COLO668 (cell line): Measurements from ENCODE around the gene ADRA2B.
"Not testable (repeated sequence)": the region's sequence is repeated elsewhere in the genome, so short reads cannot be mapped to it uniquely, and the experiment has no call there.

Experiments
- DNase-seq: peaks from one replicate; lab custom pipeline; 2025; ENCODE audit not compliant: unreplicated experiment; lab: John Stamatoyannopoulos, UW

The ADRA2B gene

DNA sequence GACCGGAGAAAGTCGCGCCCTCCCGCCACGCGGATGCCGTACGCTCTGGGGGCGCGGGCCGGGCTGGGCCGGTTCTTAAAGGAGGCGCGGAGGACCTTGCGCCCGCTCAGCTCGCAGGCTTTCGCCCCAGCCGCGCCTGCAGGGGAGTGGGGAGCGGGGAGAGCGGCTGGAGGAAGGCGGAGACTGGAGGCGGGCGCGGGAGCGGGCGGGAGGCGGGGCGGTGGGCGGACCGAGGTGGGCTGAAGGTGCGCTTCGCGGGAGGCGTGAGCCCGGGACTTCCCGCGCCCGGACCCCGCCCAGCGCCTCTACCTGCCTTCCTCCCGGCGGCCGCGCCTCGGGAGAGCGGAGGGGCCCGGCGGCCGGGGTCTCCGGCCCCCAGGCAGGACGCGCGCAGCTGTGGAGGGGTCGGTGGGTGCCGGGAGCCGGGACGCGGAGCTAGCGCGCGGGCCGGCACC lies at the start of gene ADRA2B:
ADRA2B (minus strand) TSS at position 148 of the 455 bp plus-strand sequence. CDS start 422 bp downstream, outside the sequence.
- DNase-seq = peak; percentile 60

DNA sequence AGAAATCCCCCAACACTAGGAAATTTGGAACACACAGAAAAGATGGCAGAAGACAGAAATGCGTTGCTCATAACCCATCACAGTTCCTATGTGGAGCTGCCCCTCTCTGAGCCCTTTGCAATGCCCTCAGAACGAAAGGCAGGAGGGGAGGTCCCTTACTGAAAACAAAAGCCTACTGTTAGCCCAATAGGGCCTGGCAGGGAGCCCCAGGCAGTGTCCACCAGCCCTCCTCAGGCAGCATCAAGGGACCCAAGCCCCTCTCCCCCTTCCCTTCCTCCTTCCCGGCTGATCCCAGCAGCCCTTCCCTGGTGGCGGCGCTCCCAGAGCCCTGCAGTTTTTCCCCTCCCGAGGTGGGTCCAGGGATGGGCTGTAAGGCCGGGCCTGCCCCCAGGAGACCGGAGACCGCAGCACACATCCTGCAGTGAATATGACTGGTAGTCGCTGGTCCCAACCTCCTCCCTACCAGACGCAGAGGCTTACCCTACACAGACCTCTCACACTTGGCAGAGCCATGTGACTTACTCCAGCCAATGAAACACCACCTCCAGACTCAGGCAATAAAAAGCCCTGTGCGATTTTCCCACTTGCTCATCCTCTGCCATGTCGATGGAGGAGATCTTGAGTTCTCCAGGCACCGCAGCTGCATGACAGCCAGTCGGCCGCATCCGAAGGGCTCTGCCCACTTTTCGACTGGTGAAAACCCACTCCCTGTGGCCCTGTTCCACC lies 48.3 kb upstream of the ADRA2B start:
- DNase-seq = no peak

DNA sequence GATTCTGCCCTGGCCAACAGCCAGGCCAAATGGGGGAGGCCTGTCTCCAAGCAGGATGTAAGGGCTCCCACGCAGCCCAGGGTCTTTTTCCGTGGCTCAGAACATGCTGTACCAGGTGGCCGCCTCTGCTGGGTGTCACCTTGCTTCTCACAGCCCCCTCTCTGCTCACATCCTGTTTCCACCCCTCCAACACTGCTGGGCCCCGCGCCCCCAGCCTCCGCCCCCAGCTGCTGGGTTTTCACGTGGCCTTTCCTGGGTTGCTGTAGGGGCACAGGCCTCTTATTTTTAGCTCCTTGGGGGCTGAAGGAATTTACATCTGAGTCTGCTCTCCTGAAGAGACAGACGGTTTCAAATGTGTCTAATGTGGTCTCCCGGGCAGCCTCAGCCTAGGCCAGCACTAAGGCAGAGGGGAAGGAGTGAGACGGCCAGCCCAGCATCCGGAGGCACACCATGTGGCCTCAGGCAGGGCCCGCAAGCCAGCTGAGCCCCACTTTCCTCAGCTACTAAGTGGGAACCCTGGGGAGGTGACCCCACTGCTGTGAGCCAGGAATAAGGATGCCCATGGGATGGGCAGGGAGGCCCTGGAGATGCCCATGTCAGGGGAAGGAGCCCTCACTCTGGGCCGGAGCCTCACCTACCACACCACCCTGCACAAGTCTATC lies 47.5 kb upstream of the ADRA2B start:
- no peak for DNase-seq

DNA sequence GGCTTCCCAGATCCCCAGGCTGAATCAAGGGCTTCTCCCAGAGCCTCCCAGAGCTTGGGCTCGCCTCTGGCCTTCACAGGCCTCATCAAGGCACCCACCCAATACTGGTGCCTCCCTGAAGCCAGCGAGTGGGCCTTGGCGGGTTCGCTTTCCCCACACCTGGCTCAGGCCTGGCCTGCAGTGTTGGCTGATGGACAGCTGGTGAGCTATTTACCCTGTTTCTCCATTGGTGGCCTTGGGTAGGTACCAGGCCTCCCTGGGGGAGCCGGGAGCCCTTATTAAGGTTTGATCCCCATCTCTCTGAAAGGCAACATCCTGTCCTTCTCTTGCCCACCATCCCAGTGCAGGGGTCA lies 47.0 kb upstream of the ADRA2B start:
- no peak for DNase-seq

DNA sequence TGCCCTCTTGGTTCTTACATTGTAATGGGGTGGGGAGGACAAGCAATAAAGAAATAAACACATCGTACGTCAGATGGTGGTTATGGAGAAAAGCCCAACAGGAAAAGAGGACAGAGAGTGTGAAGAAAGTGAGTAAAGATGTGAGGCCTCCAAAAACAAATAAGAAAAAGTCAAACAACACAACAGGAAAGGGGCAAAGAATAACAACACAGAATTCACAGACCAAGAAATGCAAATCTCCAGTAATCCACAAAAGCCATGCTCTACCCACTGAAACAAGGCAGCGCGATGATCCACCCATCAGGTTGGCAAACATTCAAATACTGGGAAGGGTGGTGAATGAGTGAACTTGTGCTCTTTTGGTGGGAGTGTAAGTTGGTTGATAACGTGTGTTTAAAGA lies 45.5 kb upstream of the ADRA2B start:
- no peak for DNase-seq

DNA sequence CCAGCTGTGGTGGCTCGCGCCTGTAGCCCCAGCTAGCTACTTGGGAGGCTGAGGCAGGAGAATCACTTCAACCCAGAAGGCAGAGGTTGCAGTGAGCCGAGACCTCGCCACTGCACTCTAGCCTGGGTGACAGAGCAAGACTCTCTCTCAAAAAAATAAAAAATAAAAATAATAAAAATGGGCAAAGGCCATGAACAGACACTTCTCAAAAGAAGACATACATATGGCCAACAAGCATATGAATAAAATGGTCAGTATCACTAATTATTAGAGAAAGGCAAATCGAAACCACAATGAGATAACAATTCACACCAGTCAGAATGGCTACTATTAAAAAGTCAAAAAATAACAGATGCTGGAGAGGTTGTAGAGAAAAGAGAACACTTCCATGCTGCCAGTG lies 44.0 kb upstream of the ADRA2B start:
- DNase-seq = not testable (repeated sequence)

DNA sequence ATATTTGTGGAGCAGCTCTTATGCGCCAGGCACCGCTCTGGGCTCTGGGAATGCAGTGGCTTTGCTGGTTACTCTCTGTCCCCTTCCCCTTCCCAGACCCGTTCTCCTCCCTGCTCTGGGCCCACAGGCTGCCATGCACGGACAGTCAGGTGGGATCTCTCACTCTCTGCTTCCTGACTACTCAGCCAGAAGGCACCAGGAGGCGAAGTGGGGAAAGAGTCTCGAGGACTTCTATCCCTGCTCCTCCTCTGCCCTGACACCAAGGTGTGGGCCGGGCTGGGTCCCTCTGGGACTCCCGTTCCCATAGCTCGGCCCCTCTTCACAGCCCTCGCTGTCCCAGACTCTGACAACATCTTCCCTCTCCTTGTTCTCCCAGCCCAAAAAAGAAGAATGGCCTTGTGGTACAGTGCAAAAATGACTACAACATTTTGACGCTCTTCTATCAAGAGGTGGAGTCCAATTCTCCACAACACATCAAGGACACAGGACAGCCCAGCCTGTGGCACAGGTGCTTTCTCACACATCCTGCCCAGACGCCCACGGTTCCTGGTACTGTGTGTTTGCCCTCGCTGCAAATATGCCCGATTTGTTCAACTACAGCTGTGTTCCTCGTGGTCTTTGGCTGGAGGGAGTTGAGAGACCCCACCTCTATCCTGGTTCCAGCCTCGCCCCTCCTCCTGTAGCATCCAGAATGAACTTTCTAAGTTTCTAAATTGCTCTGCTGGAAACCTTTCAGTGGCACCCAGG lies 42.9 kb upstream of the ADRA2B start:
- no peak for DNase-seq

DNA sequence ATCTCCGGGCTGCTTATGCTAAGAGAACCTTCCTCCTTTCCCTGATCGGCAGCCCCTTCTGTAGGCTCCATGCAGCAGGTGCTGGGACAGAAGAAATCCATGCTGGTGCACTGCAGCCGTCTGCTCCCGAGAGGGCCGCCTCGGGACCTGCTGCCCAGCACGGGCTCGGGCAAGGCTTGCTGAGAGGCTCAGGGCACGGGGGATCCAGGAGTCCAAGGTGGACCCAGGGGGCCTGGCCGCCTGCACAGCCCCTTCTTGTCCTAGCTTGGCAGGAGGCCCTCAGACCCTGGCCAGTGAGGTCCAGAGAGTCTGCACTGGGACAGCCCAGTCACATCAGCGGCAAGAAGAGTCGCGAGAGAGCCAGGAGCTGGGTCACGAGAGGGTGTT lies 42.2 kb upstream of the ADRA2B start:
- no peak for DNase-seq

DNA sequence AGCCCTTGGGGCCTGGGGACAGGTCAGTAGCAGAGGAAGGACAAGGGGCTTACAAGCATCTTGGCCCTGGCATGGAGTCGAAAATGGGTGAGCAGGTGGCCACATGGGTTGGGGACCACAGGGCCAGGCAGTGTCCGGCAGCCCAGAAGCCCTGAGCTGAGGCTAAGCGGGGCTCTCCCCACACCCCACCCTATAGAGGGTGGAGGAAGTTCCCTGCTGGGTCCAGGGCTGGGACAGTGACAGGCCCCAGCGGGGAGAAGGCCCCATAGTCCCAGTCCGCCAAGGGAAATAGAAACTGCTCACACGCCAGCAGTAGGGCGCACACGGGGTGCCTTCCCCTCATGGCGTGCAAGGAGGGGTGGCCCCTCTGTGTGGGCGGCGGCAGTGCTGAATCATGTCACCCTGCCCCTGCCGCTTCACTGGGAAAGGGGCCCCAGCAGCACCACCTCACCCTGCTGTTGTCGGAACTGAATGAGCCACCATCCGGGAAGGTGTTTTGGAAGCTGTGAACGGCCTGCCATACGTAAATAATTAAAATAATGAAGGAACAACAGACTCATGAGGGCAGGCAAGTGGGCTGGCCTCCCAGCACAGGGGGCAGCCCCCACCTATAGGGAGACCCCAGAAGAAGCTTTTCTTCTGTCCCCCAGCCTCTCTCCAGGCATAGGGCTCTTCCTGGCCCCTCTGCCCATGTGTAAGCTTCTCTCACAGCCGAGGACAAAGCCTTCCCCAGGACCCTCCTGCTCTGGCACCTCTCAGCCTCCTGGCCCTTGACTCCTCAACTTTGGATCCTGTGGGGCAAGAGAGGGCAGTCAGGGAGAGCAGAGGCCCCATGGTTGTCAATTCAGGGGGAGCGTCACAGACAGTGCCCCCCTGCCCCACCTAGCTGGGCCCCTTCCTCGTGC lies 41.5 kb upstream of the ADRA2B start:
- no peak for DNase-seq

DNA sequence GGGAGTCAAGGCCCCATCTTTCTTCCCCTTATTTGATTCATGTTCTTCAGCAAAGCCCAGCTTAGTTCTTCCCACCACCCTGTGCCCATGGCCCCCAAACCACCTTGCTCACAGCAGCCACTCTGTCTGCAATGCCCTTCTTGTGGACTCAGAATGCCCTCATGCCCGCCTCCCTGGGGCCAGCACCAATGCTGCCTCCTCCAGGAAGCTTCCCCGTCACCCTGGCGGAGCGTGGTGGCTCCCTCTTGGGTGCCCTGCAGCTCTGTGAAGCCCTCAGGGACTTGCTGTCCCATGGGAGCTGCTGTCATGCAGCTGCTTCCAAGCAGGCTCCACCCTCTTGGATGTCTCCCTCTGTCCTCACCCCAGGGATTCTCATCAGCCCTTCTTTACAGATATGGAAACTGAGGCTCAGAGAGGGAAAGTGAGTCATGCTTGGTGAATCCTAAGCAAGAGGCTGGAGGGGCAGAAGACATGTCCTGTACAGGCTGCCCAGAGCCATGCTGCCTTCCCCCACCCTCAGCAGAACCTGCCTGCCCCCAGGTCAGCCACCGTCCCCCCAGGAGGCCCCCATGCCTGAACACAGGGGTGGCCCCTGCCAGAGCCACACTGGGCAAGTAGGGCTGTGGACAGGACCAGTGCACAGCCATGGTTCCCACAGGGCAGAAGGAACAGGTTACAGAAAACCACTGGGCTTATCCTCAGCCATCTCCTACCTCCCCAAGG lies 40.7 kb upstream of the ADRA2B start:
- DNase-seq = no peak

DNA sequence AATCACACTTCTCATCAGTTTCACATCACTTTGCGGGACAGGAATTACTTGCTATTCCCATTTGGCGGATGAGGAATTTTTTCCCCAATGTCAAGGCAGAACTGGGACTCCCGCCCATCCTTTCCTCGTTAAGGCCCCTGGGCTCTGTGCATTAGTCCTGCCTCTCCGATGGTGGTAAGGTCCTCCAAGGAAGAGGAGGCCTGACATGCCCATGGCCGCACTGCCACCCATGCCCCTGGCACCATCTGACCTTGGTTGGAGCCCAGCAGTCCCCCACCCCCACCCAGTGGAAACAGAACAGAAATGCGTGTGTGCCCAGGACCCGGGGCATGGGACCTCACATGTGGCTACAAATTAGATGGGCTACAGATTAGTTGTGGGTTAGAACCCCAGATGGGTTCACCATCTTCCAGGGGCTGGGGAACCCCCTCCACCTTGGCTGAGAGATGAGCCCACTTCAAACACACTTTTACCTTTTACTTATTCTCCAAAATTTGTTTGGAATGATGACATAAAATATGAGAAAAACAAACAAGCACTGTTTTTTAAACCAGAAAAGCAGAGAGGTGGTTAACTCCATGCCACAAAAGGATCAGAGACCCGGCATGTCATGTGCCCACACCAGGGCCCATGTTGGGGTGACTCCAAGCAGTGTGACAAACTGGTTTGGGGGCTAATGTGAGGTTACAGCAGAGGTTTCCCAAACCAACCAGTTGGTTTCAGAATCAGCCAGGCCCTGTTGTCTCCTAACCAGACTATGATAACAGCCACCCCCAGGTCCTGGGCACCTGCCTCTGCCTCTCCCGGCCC lies 39.8 kb upstream of the ADRA2B start:
- DNase-seq = no peak

DNA sequence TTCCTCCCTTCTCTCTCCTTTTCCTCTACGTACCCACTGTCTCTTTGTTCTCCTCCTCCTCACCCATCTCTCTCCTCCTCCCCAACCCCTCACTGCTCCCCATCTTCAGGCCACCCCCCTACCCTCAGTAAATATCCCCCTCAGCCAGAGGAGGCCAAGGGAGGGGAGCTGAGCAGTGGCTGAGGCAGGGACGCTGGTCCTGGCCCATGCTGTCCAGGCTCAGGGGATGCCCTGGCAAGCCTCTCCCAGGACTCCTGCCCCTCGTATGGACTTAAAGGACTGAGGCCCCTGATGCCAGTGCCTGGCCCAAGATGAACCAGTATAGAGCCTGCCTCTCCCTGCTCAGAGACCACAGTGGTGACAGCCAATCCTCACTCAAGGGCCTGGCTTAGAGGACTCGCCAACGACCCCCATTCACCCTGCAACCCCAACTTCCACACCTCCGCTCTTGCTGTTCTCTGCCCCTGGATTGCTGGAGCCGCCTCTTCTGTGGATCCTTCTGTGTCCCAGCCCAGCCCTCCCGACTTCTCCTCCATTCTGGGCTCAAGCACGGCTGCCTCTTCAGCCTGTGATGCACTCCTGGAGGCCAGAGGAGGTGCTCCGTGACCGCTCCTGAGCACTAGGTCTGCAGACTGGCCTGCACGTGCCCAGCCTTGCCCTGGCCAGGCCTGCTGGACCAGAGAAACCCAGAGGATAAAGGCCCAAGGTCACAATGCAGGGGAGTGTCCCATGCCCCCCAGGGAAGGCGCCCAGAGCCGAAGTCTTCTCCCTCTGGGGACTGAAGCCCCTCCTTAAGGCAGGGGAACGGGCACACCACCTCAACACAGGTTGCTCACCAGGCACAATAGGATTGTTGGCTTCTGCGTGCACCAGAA lies 38.4 kb upstream of the ADRA2B start:
- DNase-seq = no peak

DNA sequence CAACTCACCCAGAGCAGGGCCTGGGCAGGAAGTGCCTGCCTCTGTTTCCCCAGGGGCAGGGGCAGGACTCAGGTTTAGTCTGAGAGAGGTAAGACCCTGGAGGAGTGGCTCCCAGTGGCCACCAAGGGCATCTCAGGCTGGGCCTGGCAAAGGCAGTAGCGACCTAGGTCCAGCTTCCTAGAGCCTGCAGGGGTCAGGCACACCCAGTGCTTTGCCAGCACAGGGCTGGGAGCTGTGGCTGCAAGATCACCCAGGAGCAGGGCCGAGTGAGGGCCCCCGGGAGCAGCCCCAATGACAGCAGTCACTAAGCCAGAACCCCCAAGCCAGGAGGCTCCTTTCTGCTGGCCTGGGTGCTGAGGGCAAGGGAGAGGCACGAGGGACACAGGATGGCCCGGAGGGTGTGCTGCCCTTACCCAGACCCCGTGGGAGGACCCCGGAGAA lies 37.6 kb upstream of the ADRA2B start:
- no peak for DNase-seq

DNA sequence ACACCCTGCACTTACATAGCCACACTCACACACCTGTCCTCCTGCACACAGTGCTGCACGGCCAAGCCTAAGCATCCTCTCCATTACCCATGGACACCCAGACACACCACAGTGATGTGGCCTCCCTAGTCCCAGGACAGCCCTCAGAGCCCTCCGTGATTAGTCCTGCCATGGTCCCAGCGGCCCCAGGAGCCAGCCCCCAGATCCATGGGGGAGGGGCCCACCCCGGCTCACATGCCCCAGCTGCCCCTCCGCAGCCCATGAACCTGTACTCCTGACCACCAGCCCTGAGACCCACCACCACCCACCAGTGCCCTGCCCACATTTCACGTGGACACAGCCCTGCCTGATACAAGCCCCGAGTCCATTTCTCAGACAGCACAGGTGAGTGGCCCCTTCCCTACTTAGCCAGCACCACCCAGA lies 36.9 kb upstream of the ADRA2B start:
- no peak for DNase-seq

DNA sequence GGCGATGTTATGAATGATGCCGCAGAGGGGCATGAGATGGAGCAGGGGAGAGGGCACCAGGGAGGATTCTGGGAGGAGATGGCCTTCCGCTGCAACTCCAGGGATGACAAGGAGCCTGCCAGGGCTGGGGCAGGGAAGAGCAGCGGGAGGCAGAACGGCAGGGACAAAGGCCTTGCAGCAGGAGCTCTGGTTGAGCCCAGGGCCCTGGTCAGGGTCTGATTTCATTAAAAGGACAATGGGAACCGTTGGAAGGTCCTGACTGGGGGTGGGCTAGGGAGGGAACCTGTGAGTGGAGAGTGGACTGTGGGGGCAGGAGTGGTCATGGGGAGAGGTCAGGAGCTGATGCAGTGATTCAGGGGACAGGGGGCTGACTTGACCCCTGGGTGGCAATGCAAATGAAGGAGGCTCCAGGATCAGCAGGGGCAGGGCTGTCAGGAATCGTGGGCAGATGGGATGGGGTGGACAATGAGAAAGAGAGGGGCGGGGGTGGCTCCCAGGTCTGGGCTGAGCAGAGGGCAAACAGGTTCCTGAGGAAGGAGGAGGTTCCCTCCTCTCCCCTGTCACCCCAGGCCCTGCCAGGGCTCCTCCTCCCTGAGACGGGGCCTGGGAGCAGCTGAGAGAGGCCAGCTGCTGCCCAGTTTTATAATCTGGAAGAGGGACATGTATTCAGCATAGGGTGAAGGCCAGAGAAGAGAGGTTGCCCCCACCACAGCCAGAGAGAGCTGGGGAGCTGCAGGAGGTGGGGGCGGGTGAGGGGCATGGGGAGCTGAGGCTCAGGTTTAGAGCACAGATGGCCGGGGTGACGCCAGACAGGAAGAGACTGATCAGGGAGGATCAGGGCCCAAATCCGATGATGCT lies 36.2 kb upstream of the ADRA2B start:
- no peak for DNase-seq

DNA sequence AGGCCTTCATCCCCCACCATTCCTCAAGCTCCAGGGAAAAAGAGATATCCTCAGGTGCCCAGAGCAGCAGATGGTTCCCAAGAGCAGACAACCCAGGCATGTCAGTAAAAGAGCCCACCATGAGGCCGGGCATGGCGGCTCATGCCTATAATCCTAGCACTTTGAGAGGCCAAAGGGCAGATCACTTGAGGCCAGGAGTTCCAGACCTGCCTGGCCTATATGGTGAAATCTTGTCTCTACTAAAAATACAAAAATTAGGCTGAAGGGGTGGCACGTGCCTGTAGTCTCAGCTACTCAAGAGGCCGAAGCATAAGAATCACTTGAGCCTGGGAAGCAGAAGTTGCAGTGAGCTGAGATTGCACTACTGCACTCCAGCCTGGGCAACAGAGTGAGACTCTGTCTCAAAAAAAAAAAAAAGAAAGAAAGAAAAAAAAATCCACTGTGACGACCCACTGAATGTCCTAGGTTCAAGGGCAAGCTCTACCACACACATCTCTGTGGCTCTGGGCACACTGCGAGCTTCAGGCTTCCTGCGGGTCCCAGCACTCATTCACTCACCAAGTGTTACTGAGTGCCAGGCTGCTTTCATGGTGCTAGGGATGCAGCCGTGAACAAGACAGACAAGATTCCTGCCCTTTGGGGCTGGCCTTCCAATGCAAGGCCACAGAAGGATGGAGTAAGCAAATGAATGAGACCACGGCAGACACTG lies 35.4 kb upstream of the ADRA2B start:
- DNase-seq = no peak
